Right hindlimb (tissue), 1 donor: ENCODE results near the gene ZNF331.

ENCODE experiments used
- DNase-seq: peaks from one replicate; pipeline ENCODE4 v3.0.0-alpha.2; 2018

ZNF331 gene

DNA sequence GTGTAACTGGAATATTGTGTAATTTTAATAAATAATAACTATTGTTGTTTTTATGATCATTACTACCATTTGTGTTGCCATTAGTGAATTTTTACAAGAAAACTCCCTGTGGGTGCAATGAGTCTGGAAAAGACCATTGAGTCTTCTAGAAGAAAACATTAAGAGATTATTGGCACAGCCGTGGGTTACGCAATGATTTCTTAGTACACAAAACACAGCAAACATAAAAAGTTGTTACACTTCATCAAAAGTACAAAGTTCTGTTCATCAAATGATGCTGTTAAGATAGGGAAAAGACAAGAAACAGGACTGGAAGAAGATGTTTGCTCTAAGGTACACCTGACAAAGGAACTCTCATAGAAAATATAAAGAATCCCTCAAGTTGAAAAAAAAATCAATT lies 41.6 kb downstream of the ZNF331 start:
- DNase-seq = no peak

DNA sequence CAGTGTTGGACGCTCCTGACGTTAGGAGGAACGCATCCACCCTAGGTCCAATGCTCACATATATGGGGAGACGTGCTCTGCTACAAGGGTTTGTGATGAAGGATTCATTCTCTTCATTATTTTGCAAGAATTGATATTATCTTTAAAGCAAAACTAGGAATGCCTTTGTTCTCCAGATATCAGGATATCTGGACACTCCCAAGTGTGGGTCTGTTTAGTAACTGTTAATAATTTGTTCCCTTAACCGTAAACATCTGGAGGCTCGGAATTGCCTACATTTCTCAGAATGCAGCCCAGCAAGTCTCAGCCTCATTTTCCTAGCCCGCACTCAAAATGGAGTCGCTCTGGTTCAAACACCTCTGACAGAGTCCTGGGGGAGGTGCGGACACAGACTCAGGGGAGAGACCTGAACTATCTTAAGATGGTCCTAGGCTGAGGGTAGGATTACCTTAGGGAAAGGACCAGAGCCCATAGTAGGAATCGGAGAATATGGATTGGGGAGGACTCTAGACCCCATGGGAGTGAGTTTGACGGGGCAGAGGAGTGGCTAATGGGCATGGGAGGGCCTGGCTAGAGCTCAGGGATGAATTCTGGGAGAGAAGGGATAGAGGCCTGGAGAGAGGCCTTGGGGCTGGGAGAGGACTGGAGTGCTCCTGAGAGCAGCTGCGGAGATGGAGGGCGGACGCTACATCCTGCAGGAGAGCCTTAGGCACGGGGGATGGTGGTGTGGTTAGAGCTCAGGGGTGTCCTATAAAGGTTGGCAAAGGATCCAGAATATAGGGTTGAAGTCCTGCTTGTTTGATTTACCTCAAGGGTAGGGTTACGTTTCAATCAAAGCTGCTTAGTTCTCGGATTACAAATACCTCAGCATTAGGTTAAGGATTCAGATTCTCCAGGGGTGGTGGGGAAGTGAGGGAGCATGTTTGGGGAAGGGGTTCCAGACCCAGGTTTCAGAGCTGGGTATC lies 43.2 kb downstream of the ZNF331 start:
- no peak for DNase-seq

DNA sequence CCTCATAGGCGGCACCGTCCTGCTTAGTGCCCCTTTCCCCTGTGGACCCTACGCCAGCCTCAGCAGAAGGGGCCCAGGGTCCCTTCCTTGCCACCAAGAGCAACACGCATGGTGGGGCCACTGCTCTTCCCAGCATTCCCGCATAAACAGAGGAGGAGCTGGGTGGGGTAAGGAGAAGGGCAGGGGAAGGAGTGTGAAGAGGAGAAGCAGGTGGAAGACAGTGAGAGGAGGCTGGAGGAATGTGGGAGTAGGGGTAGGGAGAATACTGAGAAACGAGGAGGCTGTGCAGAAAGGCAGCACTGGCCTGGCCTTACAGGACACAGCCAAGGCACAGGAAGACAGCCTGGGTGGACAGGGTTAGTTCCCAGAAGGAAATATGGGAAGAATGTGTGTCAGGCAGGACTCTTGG lies 43.9 kb downstream of the ZNF331 start:
- no peak for DNase-seq

DNA sequence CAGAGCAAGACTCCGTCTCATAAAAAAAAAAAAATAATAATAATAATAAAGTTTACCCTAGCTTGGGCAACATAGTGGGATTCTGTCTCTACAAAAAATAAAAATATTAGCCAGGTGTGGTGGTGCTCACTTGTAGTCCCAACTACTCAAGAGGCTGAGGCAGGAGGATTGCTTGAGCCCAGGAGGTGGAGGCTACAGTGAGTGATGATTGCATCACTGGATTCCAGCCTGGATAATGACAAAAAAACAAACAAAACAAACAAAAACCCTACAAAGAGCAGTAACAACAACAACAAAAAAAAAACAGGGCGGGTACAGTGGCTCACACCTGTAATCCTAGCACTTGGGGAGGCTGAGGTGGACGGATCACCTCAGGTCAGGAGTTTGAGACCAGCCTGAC lies 45.2 kb downstream of the ZNF331 start:
- no peak for DNase-seq

DNA sequence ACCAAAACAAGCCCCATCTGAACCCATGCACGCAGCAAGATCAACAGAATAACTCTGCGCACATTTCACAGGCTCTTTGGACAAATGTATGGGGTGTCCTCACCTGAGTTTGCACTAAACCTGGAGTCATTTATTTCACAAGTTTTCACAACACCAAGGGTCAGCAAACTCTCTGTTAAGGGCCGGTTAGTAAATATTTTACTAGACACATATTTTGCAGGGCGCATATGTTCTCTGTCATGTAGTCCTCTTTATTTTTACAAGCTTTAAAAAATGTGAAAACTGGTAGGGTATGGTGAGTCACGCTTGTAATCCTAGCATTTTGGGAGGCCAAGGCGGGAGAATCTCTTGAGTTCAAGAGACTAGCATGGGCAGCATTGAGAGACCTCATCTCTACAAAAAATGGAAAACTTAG lies 48.3 kb downstream of the ZNF331 start:
- no peak for DNase-seq

DNA sequence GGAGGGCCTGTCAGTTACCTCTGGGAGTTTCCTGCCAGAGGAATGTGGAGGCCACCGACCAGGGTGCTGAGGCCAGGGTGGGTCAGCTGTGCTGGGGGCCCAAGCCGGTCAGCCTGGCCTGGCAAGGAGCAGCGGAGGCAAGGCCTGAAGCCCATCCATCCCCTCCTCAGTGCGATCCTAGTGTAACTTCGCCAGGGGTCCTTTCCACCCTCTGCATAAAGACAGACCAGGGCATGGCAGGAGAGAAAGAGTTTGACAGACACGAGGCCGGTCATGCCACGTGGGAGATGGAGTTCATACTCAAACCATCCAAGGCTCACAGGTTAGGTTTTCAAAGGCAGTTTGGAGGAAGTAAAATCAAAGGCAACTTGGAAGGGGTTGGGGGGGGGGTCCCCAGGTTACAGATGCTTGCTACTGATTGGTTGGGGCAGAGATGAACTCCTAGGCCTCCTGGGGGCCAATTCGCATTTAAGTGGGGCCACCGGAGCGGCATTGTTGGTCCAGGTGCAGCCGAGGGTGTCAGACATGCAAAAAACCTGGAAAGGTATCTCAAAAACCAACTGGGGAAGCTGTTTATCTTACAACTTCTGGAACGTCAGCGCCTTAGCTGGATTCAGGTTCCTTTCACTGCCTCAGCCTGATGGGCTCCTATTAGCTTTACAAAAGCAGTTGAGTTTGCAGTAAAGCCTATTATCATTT lies 57.0 kb downstream of the ZNF331 start:
- no peak for DNase-seq

DNA sequence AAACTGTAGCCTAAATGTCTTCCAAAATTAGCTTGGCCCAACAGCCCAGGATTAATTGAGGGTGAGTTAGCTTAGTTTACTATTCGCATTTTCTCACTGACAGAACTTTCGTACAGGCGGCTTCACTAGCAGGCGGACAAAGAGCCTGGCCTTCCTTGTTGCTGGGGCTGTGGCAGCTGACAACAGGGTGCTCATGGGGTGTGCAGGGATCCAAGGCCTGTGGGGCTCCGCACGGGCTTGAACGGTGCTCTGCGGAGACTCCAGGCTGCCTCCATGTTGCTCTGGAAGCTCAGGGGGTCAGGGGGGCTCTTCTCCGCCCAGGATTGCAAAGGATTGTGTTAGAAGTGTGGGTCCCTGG lies 57.5 kb downstream of the ZNF331 start:
- DNase-seq = no peak

DNA sequence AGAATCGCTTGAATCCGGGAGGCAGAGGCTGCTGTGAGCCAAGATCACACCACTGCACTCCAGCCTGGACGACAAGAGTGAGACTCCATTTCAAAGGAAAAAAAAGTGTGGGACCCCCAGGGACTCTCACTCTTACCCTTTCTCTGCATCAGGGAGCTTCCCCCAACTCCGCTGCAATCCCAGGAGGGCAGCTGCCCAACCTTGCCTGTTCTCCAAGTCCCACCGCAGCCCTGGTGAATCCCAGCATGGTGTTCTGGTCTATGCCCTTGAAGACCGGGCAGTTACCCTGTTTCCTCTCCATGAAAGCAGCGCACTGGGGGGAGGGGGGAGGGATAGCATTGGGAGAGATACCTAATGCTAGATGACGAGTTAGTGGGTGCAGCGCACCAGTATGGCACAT lies 58.1 kb downstream of the ZNF331 start:
- no peak for DNase-seq

DNA sequence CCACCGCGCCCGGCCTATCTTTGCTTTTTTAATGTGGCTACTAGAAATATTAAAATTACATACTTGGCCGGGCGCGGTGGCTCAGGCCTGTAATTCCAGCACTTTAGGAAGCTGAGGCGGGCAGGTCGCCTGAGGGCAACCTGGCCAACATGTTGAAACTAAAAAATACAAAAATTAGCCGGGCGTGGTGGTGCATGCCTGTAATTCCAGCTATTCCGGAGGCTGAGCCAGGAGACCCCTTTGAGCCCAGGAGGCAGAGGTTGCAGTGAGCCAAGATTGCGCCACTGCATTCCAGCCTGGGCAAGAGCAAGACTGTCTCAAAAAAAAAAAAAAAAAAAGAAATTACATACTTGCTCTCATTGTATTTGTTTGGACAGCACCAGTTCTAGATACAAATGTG lies 59.1 kb downstream of the ZNF331 start:
- no peak for DNase-seq

DNA sequence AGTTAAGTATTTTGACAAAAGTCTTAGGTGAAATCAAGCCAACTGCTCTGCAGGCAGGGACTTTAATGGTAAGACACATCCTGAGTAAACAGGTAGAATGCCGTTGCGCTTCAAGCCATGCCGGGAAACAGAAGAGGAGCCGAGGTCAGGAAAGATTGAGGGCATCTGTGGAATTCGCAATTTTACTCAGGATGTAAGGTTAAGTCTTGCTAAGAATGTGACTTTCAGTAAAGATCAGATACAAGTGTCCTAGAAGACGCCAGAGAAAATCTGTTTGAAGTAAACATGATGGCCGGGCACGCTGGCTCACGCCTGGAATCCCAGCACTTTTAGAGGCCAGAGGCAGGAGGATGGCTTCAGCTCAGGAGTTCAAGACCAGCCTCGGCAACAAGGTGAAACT lies 60.4 kb downstream of the ZNF331 start:
- DNase-seq = no peak

DNA sequence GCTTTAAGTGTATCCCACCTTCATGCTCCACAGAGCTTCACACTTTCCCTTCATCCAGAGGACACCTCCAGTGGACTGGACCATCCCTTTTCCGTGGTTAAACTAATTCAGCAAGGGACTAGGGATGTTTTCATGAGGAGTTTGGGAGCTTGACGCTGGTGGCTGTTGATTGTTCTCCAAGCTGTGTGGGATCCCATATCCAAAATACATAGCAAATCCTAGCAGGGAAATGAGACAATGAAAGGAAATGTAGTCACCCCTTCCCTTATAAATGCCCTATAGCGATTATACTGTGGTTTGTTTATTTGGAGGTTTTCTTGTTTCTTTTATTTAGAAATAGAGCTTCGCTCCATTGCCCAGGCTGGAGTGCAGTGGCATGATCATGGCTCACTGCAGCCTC lies 62.3 kb downstream of the ZNF331 start:
- DNase-seq = no peak

DNA sequence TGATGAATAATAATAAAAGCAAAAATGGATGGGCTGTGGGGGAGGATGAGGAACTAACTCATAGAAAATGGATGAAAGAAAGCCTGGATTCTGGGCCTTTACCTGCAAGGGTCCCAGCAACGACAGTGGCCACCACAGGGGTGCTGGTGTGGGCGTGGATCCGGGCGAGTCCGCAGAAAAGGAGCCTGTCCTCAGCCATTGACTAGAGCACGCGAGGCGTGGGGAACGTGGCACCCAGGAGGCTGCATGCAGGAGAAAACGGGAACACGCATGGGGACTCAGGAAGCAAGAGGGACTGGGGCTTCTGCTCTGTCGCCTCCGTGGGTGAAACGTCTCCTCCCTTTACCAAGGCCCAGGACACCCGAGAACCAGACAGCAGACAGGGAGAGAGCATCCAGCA lies 68.1 kb downstream of the ZNF331 start:
- DNase-seq = no peak

DNA sequence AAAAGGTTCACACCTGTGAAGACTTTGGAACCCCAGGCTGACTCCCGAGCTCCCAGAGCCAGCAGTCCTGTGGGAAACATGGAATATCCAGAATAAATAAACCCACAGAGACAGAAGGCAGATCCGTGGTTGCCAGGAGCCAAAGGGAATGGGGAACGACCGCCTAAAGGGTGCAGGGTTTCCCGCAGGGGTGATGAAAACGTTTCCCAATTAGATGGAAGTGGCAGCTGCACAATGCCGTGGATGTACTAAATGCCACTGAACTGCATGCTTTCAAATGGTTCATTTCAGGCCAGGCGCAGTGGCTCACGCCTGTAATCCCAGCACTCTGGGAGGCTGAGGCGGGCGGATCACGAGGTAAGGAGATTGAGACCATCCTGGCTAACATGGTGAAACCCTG lies 70.4 kb downstream of the ZNF331 start:
- DNase-seq = no peak

DNA sequence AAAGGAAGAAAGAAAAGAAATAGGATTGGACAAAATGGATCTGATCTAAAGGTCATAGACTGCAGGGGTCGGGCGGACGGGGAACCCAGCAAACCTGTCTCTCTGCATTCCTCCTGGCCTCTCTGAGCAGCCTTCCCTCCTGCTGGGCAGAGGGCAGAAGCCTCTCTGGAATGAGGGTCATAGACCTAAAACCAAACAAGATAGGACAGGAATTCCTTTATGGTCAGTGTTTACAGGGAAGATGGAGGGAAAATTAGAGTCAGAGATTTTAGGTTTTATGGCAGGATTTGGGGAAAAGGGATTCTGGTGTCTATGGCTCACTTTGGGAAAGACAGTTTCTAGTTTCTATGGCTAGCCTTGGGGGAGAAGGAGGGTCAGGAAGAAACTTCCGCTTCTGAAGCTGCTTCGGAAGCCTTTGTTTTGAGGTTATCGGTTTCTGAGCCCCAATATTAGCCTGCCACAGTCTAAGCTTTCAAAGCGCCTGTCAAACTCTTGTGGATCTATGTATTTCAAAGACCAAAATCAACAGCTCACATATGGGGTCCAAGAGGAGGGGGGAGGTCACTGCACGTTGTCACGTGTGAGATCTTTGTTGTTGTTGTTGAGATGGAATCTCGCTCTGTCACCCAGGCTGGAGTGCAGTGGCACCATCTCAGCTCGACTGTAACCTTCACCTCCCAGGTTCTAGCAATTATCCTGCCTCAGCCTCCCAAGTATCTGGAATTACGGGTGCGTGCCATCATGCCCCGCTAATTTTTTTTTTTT lies 75.0 kb downstream of the ZNF331 start:
- no peak for DNase-seq

DNA sequence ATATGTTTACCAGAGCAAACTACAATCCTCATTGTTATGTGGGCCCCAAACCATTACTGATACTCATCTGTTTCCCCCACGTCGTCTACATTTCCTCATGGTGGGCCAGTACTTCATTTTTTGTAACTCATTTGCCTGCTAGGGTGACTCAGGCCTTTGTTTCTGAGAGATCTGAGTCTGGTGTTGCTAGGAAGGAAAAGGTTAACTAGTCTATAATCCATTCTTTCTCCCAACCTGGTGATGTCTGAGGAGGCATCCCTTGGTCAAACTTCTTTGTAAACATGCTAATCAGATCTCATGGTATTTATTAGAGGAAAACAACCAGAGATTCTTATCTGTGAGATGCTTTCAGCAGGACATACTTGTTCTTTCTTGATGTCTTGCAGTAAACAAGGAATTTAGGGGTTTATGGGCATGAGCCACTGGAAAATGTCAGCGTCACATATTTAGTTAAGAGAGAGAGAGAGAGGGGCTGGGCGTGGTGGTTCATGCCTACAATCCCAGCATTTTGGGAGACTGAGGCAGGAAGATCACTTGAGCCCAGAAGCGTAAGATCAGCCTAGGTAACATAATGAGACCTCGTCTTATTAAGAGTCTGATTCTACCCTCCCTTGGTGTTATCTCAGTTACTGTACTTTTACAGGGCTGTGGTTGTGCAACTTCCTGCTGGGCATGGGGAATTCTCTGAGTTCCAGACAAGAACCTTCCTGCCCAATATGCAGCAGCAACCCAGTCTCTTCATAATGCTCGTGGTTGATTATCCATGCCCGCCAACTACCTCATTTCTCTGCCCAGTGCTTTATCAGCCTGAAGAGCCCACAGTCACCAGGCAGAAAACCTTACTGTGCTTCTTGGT lies 84.2 kb downstream of the ZNF331 start:
- DNase-seq = no peak

DNA sequence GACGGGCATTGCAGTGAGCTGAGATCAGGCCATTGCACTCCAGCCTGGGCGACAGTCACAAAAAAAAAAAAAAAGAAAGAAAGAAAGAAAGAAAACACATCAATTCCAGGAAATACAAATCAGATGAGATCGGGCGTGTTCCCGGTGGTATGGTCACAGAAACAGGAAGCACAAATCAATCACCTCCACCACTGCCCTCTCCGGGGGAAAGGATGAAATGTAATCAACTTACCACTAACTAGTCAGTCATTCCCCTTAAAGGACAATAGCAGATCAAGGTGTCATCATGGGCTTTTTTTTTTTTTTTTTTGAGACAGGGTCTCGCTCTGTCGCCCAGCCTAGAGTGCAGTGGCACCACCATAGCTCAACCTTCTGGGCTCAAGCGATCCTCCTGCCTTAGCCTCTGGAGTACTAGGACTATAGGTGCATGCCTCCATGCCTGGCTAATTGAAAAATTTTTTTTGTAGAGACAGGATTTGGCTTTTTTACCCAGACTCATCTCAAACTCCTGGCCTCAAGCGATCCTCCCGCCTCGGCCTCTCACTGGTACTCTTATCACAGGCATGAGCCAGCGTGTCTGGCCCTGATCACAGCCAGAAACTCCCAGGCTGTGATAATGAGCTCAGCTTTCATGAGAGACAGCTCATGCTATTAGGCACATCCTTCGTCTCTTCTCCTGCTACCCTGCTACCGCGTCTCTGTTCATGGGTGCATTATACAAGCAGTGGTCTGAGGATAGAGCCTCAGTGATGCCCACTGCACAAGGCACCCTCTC lies 87.0 kb downstream of the ZNF331 start:
- DNase-seq = no peak

DNA sequence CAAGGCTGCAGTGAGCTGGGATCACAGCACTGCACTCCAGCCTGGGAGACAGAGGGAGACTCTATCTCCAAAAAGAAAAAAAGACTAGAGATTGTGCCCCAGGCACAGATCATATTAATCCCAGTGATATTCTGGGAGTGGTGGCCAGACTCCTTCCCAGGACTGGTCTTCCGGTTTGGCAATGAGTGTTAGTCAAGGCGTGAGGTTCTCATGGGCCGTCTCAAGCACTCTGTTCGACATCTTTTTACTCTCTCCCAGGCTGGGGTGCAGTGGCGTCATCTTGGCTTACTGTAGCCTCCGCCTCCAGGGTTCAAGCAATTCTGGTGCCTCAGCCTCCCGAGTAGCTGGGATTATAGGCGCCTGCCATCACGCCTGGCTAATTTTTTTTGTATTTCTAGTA lies 88.5 kb downstream of the ZNF331 start:
- DNase-seq = no peak

DNA sequence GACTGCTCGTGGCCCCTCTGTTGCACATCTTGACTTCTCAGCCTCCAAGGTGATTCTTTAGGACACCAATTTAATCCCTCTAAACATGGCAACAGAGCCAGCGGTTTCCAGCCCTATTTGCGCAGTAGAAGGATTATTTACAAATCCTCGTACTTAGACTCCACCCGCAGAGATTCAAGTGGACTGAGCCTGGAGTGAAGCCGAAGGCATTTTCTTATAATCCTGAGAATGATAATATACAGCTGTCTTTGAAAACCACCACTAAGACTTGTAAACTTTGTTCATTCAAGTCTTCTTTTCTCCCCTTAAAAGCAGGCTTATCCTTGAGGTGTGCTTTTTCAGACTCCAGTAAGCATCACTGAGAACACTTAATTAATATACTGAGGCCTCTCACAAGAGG lies 89.0 kb downstream of the ZNF331 start:
- no peak for DNase-seq
